NCI-H2107 (cell line): ENCODE data around the gene TMEM14C.
"Not testable (repeated sequence)": the region's sequence is repeated elsewhere in the genome, so short reads cannot be mapped to it uniquely, and the experiment has no call there.

Experiments used
- DNase-seq: peaks from one replicate; lab custom pipeline; 2025; lab: John Stamatoyannopoulos, UW

TMEM14C gene

DNA sequence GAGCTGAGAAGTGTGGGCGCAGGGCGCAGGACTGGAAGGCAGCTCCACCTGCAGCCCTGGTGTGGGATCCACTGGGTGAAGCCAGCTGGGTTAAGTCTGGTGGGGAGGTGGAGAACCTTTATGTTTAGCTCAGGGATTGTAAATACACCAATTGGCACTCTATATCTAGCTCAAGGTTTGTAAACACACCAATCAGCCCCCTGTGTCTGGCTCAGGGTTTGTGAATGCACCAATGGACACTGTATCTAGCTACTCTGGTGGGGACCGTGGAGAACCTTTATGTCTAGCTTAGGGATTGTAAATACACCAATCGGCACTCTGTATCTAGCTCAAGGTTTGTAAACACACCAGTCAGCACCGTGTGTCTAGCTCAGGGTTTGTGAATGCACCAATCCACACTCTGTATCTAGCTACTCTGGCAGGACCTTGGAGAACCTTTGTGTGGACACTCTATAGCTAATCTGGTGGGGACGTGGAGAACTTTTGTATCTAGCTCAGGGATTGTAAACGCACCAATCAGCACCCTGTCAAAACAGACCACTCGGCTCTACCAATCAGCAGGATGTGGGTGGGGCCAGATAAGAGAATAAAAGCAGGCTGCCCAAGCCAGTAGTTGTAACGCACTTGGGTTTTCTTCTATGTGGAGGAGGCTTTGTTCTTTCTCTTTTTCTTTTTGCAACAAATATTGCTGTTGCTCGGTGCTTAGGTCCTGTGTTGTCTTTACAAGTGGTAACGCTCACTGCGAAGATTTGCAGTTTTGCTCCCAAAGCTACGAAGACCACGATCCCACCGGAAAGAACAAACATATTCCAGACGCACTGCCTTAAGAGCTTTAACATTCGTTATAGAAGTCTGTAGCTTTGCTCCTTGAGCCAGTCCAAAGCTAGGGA, 1.7 kb upstream of the TMEM14C start:
- not testable (repeated sequence) for DNase-seq

GRCh38 chr6:10721850-10722569, 860 bp upstream of the TMEM14C start:
- no peak for DNase-seq

- DNase-seq = no peak
These were observed 375 bp upstream of the TMEM14C start for GRCh38 chr6:10722570-10722819.

DNA sequence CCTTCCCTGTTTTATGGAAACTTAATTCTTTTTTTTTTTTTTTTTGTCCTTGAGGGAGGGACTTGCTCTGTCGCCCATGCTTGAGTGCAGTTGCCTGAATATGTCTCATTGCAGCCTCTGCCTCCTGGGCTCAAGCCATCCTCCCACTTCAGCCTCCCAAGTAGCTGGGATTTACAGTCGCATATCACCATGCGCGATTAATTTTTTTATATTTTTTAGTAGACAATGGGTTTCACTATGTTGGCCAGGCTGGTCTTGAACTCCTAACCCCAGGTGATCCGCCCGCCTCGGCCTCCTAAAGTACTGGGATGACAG, 654 bp downstream of the TMEM14C start:
- DNase-seq = no peak

- DNase-seq = no peak
These were observed 2.2 kb downstream of the TMEM14C start for GRCh38 chr6:10725044-10725443.

GRCh38 chr6:10725716-10726115, 2.8 kb downstream of the TMEM14C start:
- DNase-seq = no peak

GRCh38 chr6:10730254-10730653, 7.4 kb downstream of the TMEM14C start:
- no peak for DNase-seq

DNA sequence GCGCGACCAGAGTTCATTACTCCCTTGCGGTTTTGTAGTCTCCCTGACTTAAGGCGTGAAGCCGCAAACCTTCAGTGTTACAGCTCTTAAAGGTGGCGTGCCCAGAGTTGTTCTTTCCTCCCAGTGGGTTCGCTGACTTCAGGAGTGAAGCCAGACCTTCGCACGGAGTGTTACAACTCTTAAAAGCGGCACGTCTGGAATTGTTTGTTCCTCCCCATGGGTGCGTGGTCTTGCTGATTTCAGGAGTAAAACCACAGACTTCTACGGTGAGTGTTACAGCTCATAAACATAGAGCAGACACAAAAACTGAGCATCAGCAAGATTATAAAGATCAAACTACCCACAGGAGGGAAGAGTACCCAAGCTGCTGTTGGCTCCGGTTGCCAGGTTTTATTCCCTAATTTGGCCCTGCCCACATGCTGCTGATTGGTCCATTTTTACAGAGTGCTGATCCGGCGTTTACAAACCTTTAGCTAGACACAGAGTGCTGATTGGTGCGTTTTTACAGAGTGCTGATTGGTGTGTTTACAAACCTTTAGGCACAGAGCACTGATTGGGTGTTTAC, 10.4 kb downstream of the TMEM14C start:
- DNase-seq = no peak

DNA sequence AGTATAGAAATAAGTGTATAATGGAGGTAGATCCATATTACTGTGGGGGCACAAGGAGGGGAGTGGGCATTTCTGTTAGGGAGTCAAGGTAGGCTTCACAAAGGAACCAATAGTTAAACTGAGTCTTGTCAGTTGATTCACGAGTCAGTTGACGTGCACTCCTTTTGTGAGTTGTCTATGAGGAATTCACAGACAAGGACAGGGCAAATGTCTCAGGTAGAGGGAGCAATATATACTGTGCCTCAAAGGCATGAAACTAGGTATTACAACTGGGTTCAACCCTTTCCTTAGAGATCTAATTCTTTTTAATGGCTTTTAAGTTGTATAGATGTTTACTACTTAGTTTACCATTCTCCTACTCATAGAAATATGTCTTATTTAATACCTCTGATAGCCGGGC, 11.0 kb downstream of the TMEM14C start:
- no peak for DNase-seq

DNA sequence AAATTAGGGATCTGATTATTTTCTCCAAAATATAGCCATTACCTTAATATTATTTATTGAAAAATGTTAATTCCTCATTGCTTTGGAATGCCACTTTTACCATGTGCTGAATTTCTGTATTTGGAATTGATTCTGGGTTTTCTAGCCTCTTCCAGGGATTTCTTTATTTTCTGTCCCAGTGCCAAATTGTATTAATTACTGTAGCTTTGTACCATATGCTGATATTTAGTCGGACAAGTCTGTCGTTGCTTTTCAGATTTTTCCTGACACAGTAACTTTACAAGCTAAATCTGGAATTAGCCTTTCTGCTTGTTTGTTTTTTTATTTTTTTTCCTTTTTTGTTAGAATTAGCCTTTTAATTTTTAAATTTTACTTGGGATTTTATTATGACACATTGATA, 13.9 kb downstream of the TMEM14C start:
- no peak for DNase-seq

GRCh38 chr6:10740061-10740460, 17.2 kb downstream of the TMEM14C start:
- no peak for DNase-seq

DNA sequence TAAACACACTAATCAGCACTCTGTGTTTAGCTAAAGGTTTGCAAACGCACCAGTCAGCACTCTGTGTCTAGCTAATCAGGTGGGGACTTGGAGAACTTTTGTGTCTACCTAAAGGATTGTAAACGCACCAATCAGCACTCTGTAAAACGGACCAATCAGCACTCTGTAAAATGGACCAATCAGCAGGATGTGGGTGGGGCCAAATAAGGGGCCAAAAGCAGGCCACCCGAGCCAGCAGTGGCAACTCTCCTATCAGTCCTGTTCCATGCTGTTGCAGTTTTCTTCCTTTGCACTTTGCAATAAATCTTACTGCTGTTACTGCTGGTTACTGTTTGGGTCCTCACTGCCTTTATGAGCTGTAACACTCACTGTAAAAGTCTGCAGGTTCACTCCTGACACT, 18.8 kb downstream of the TMEM14C start:
- not testable (repeated sequence) for DNase-seq

DNA sequence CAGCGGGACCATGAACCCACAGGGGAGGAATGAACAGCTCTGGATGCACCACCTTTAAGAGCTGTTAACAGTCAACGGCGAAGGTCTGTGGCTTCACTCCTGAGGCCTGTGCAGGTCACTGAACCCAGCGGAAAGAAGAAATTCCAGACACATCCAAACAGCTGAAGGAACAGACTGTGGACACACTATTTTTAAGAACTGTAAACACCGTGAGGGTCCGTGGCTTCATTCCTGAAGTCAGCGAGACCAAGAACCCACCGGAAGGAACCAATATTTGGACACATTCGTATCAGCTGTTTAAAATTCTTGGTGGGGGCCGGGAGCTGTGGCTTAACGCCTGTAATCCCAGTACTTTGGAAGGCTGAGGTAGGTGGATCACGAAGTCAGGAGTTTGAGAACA, 19.4 kb downstream of the TMEM14C start:
- DNase-seq = no peak

DNA sequence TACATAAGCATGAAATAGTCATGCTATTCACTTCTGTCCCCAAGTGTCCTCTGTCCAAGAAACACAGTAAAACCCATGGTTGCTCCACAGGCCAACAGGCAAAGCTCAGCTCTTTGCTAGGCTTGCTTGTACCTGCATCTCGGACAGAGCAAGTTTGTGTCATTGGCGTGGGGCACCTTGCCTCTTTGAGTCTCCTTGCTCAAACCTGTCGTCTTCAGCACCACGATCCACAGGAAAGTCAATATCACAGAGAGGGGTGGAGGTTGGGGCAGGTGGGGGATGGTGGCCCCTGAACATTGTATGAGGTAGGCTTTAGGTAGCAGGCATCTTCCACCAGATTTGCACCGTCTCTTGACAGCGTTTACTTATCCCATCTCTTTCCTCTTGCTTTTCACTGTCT, 20.6 kb downstream of the TMEM14C start:
- DNase-seq = no peak

DNA sequence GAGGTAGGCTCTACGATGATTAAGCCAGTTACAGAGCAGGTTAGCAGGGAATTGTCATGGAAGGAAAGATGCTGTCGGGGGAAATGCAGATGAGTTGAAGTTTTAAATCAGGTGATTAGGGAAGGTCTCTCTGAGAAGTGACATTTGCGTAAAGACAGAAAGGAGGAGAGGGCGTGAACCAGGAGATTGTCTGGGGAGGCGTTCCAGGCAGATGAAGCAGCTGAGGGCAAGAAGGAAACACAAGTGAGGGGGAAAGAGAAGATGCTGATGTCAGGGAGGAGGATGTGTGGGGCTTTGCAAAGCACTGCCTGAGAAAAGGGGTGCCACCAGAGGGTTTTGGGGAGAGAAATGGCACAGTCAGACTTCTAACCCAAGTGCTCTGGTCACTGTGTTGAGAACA, 22.2 kb downstream of the TMEM14C start:
- DNase-seq = no peak

DNA sequence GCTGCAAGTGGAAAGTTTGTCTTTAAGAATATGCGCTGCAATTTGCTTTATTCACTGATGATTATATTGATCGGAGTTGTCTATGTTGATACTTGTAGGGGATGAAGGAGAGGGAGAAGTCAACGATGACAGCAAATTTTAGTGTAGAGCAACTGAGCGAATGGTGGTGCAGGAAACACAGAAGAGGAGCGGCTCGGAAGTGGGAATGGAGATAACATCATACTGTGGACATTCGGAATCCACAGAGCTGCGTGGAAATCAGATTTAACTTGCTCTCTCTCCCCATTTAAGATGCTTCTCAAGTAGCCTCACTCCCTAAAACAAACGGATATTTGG, 24.0 kb downstream of the TMEM14C start:
- DNase-seq = peak; percentile 42

GRCh38 chr6:10747251-10747972, 24.5 kb downstream of the TMEM14C start, which contains the start of gene TMEM14B:
TSS of gene TMEM14B (plus strand) at chr6:10747805. CDS start at chr6:10749246, 1,441 bp downstream.
- peak; percentile 83 for DNase-seq

- DNase-seq = no peak
These were observed 26.9 kb downstream of the TMEM14C start for GRCh38 chr6:10749734-10750133.

- DNase-seq = not testable (repeated sequence)
These were observed 27.7 kb downstream of the TMEM14C start for GRCh38 chr6:10750568-10750967.

DNA sequence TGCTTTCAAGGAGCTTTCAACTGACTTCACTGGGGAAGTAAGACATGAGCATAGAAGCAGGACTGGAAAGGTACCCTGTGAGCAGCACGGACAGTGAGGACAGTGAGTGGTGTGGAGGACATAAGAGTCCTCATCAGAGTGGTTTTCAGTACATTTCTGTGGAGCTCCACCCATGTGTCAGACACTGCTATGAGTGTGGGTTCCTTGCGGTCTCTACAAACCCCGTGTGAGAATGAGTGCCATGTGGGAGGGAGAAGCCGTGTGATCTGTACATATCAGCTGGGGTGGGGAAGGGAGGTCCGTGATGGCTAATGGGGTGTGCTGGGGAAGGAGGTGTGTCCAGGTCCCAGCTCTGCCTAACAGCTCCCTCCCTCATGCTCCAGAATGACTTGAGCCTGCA, 28.9 kb downstream of the TMEM14C start:
- not testable (repeated sequence) for DNase-seq

DNA sequence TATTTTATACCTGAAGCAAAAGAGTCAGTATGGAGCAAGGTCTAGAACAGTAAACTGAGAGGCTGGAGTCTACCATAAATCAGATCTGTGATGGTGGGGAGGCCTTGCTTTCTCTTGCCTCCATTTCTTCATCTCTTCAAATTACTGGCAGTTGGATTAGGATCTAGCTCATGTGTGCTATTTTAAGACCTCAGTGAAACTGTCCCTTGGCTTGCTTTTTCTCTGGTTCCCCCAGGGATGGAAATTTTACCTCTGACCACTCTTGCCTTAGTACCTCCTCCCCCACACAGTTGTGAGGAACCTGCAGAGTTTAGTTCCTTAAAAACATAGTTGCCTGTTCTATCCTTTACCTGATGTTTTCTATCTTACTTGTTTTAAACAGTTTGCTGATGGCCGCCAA, 33.2 kb downstream of the TMEM14C start:
- no peak for DNase-seq

- no peak for DNase-seq
These were observed 36.5 kb downstream of the TMEM14C start for GRCh38 chr6:10759312-10759839.
